Suprapubic skin (tissue), 3 donors: ENCODE data around the gene ORAI1.

Source experiments
- CTCF ChIP-seq, 2 donors: fragments of 200-600 bp in 1 of 2; fragments of 450-650 bp in 1 of 2; sonication (generic) in 1 of 2; IDR thresholded peaks; one replicate each; pipeline ENCODE4 v1.5.1; 2016 to 2019; ENCODE audit warnings: antibody characterized with exemption in 2 of 2, mild to moderate bottlenecking in 1 of 2, moderate library complexity in 1 of 2
- POLR2A ChIP-seq, 2 donors: fragments of 450-650 bp; IDR thresholded peaks; one replicate each; pipeline ENCODE4 v1.6.1; 2017; ENCODE audit warnings: antibody characterized with exemption in 2 of 2, mild to moderate bottlenecking in 2 of 2, moderate library complexity in 2 of 2

- TF ChIP-seq CTCF (IDR thresholded peaks at IDR 0.05), result no peak
- TF ChIP-seq POLR2A (IDR thresholded peaks at IDR 0.05), result no peak
These were observed 30.8 kb upstream of the ORAI1 start for GRCh38 chr12:121595520-121595919.
